WERI-Rb-1 (cell line): ENCODE data around the gene GPR85.

ENCODE experiments used
- DNase-seq: peaks from one replicate; pipeline ENCODE4 v3.0.0-alpha.2; 2020
- H3K27ac ChIP-seq: fragments of 250-450 bp; sonication (Bioruptor Pico); 2 replicates; pipeline ENCODE4 v1.5.1; 2020; ENCODE audit warnings: mild to moderate bottlenecking, moderate library complexity
- H3K27me3 ChIP-seq: fragments of 250-450 bp; sonication (Bioruptor Pico); 2 replicates; pipeline ENCODE4 v1.5.1; 2021; ENCODE audit warnings: mild to moderate bottlenecking, low read depth, moderate library complexity; ENCODE audit not compliant: insufficient read depth, severe bottlenecking
- H3K36me3 ChIP-seq: fragments of 250-450 bp; sonication (Bioruptor Pico); 2 replicates; pipeline ENCODE4 v1.5.1; 2020; ENCODE audit warnings: mild to moderate bottlenecking, moderate library complexity
- H3K4me3 ChIP-seq: 2 replicates; pipeline ENCODE4 v1.5.1; 2011; ENCODE audit warnings: low read depth, mild to moderate bottlenecking, control low read depth, low read length
- H3K9me3 ChIP-seq: fragments of 250-450 bp; sonication (Bioruptor Pico); 2 replicates; pipeline ENCODE4 v1.5.1; 2021; ENCODE audit warnings: mild to moderate bottlenecking, moderate library complexity; ENCODE audit not compliant: severe bottlenecking
- CTCF ChIP-seq: IDR thresholded peaks from 2 replicates; pipeline ENCODE4 v1.5.1; 2011; ENCODE audit warnings: low read depth, mild to moderate bottlenecking, control low read depth, inconsistent platforms, low read length

Gene GPR85

GRCh38 chr7:113087071-113087998, 708 bp upstream of the GPR85 start:
- no peak overlapping the region for H3K27ac ChIP-seq
- H3K4me3 ChIP-seq, result no peak overlapping the region
- no peaks in the 10 kb centered on the region for H3K27me3 ChIP-seq
- no peaks in the 10 kb centered on the region for H3K9me3 ChIP-seq
- DNase-seq, result no peak
- H3K36me3 ChIP-seq, result no peaks in the 10 kb centered on the region
- no peak for TF ChIP-seq CTCF

- DNase-seq, result no peak
- Histone ChIP-seq H3K27me3 (no peaks in the 10 kb centered on the region), H3K9me3 (no peaks in the 10 kb centered on the region), H3K36me3 (no peaks in the 10 kb centered on the region), H3K4me3 (no peak overlapping the region; the same call in 1 of the 2 replicates), H3K27ac (no peak overlapping the region)
- TF ChIP-seq CTCF, result no peak
Observed at GRCh38 chr7:113085781-113086390, 741 bp downstream of the GPR85 start.

GRCh38 chr7:113084496-113085172, 2.0 kb downstream of the GPR85 start:
- H3K36me3 ChIP-seq, result no peaks in the 10 kb centered on the region

GRCh38 chr7:113083816-113084495, 2.7 kb downstream of the GPR85 start:
- H3K27me3 ChIP-seq, result no peaks in the 10 kb centered on the region
- no peaks in the 10 kb centered on the region for H3K36me3 ChIP-seq
- no peak overlapping the region for H3K4me3 ChIP-seq
- no peaks in the 10 kb centered on the region for H3K9me3 ChIP-seq
- TF ChIP-seq CTCF, result no peak
- no peak overlapping the region for H3K27ac ChIP-seq
- DNase-seq, result no peak

More at GRCh38 chr7:113084496-113085172, 2.0 kb downstream of the GPR85 start:
- no peaks in the 10 kb centered on the region for H3K9me3 ChIP-seq
- no peak for TF ChIP-seq CTCF
- no peak overlapping the region for H3K27ac ChIP-seq
- no peak for DNase-seq
- no peak overlapping the region for H3K4me3 ChIP-seq
- no peaks in the 10 kb centered on the region for H3K27me3 ChIP-seq

GRCh38 chr7:113083132-113083815, 3.4 kb downstream of the GPR85 start:
- H3K27me3 ChIP-seq, result no peaks in the 10 kb centered on the region
- H3K4me3 ChIP-seq, result no peak overlapping the region
- no peak for DNase-seq
- H3K27ac ChIP-seq, result no peak overlapping the region
- no peak for TF ChIP-seq CTCF
- H3K36me3 ChIP-seq, result no peaks in the 10 kb centered on the region
- H3K9me3 ChIP-seq, result no peaks in the 10 kb centered on the region
